Measurements from ENCODE around the gene BLM.

DNA sequence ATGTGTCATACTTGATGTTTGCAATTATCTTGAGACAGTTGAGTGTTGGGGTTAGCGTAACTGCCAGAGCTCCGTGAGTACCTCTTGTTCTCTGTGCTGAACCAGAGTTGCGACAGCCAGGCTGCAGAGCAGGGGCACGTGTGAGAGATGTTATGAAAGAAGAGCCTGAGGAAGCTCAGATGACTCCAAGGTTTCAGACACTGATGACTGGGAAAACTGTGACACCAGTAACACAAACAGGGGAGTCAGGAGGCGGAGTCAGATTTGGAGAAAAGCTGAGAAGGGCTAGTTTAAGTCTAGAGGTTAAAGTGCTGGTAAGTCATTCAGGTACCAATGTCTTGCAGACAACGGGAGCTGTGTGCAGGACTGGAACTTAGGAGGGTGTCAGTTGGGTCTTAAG, 45.0 kb downstream of the BLM start:
- TF ChIP-seq EGR1 (IDR thresholded peaks at IDR 0.05; ENCODE audit: low read depth) (no peak), POLR2AphosphoS5 (IDR thresholded peaks at IDR 0.05; ENCODE audit: low read depth, low read length) (no peak), ZNF274 (IDR thresholded peaks at IDR 0.05; ENCODE audit: low read depth, low read length) (no peak)

Data from HCT116 (cell line).